A549 treated with AZD2906 at 1 μM for 4 hours (cell line): ENCODE results near the gene PATL2. TPM values are rescaled to one million over a fixed set of nuclear protein-coding genes. Genes with fewer than 3 reads are reported as not detected.

Source experiments
- total RNA-seq: library from RNA; stranded (reverse); fragments of 200-300 nt; extraction: Qiagen RNA extraction; gene quantifications from 5 replicates; pipeline ENCODE4 v1.2.3, GENCODE V29; 2022

Gene PATL2
- 0.03 to 0.14 TPM (median 0.08 TPM) in 4 of 5 replicates, not detected in the other for total RNA-seq

GRCh38 chr15:44711096-44711742 lies at the start of gene PATL2, which contains the start of gene B2M:
Gene PATL2 (minus strand): TSS chr15:44711323. CDS start chr15:44676490, 34,833 bp downstream.
Gene B2M (plus strand): TSS chr15:44711517. CDS start chr15:44711547, 30 bp downstream.

GRCh38 chr15:44736181-44736765 lies 25.1 kb upstream of the PATL2 start, which contains the start of gene TRIM69:
Gene TRIM69 (plus strand): TSS chr15:44736528. CDS start chr15:44736705, 177 bp downstream.

GRCh38 chr15:44663410-44664308 lies 47.5 kb downstream of the PATL2 start, which contains the start of gene SPG11:
Gene SPG11 (minus strand): TSS chr15:44663662. CDS start chr15:44663647, 15 bp downstream.

Other genes with a start within 250 kb of the PATL2 start
- gene EIF3J, start 174.2 kb downstream of the PATL2 start, total RNA-seq, result 74.9 to 102 TPM (median 79.0 TPM) in 5 replicates
- gene SPG11, start 47.7 kb downstream of the PATL2 start, total RNA-seq, result 8.1 to 9.4 TPM (median 8.8 TPM) in 5 replicates
- gene B2M, start 194 bp upstream of the PATL2 start, total RNA-seq, result 398 to 512 TPM (median 412 TPM) in 5 replicates
- 2.8 to 5.8 TPM (median 4.5 TPM) in 5 replicates for gene TRIM69, start 25.2 kb upstream of the PATL2 start, total RNA-seq
- not detected in 5 replicates for gene TERB2, start 245.4 kb upstream of the PATL2 start, total RNA-seq